Measurements from ENCODE around the gene RREB1.

RREB1 gene, protein sequence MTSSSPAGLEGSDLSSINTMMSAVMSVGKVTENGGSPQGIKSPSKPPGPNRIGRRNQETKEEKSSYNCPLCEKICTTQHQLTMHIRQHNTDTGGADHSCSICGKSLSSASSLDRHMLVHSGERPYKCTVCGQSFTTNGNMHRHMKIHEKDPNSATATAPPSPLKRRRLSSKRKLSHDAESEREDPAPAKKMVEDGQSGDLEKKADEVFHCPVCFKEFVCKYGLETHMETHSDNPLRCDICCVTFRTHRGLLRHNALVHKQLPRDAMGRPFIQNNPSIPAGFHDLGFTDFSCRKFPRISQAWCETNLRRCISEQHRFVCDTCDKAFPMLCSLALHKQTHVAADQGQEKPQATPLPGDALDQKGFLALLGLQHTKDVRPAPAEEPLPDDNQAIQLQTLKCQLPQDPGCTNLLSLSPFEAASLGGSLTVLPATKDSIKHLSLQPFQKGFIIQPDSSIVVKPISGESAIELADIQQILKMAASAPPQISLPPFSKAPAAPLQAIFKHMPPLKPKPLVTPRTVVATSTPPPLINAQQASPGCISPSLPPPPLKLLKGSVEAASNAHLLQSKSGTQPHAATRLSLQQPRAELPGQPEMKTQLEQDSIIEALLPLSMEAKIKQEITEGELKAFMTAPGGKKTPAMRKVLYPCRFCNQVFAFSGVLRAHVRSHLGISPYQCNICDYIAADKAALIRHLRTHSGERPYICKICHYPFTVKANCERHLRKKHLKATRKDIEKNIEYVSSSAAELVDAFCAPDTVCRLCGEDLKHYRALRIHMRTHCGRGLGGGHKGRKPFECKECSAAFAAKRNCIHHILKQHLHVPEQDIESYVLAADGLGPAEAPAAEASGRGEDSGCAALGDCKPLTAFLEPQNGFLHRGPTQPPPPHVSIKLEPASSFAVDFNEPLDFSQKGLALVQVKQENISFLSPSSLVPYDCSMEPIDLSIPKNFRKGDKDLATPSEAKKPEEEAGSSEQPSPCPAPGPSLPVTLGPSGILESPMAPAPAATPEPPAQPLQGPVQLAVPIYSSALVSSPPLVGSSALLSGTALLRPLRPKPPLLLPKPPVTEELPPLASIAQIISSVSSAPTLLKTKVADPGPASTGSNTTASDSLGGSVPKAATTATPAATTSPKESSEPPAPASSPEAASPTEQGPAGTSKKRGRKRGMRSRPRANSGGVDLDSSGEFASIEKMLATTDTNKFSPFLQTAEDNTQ (N-terminal part only)

DNA sequence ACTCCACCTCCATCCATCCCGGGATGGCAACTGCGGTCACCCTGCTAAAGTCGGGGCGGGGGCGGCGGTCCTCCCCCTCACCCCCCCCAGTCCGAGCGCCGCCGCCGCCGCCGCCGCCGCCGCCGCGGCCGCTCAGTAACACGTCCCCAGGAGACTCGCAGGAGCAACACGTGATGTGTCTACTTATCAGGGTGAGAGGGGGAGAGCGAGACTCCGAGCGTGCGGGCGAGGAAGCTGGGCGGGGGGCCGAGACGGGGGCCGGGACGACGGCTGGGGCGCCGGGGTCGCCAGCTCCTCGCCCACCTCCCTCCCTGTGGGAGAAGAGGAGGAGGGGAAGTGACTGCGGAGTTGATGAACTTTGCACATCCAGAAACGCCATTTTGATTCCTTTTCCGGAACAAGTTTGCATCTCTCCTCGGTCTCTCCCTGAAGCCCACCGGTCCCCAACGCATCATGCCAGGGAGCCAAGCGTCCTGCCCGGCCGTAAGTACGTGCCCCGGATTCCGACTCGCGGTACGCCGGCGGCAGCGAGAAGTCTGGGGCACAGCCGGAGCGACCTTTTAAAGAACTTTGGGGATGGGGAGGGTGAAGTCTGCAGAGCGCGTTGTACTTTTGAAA, at the start of gene RREB1:
RREB1 (plus strand) TSS at position 384 of the 618 bp plus-strand sequence. CDS start 73,951 bp downstream, outside the sequence.
- DNase-seq, result peak; percentile 49

DNA sequence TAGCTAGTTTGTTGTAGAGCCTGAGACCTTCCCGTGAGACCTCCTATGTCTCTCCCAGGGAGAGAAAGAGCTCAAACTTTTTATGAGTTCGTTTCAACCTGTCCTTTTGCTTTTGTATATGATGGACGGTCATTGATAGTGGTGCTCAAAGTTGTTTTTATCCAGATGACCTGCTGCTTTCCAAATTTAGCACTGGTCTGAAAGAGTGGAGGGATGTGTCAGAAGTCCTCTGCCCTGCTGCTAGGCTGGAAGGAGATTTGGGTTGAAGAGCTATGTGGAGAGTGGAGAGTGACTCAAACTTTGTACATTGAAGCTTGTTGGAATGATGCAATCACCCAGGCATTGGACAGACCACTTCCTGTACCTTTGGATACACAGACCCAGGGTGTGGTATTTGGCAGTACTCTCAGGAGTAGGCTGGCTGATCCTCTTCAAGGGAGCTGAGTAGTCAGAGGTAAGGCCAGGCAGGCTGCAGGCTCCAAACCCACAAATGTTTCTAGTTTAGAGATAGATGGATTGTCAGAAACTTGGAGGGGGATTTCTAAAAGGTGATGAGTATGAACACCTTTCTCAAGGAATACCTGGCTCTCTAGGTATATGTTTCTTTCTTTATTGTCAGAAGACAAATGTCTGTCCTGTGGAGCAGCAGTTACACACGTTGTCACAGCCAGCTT, 49.4 kb upstream of the RREB1 start:
- no peak for DNase-seq

- no peak for DNase-seq
These were observed 46.8 kb upstream of the RREB1 start for GRCh38 chr6:7060769-7061516.

- DNase-seq, result no peak
These were observed 45.2 kb upstream of the RREB1 start for GRCh38 chr6:7062451-7063162.

GRCh38 chr6:7067305-7067704, 40.5 kb upstream of the RREB1 start:
- no peak for DNase-seq

DNA sequence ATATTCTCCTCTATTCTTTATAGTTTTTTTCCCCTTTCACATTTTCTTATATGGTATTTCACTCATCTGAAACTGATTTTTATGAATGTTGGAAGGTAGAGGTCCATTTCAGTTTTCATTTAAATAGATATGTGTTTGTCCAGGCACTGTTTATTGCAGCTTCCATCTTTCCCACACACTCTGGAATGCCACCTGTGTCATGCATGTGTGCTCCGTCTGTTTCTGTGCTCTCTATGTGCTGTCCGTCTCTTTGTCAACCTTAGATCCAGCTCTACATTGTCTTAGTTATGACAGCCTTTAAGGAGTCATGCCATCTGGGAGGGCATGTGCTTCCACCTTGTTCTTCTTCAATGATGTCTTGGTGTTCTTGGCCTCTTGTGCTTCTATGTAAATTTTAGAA, 36.4 kb upstream of the RREB1 start:
- no peak for DNase-seq

DNA sequence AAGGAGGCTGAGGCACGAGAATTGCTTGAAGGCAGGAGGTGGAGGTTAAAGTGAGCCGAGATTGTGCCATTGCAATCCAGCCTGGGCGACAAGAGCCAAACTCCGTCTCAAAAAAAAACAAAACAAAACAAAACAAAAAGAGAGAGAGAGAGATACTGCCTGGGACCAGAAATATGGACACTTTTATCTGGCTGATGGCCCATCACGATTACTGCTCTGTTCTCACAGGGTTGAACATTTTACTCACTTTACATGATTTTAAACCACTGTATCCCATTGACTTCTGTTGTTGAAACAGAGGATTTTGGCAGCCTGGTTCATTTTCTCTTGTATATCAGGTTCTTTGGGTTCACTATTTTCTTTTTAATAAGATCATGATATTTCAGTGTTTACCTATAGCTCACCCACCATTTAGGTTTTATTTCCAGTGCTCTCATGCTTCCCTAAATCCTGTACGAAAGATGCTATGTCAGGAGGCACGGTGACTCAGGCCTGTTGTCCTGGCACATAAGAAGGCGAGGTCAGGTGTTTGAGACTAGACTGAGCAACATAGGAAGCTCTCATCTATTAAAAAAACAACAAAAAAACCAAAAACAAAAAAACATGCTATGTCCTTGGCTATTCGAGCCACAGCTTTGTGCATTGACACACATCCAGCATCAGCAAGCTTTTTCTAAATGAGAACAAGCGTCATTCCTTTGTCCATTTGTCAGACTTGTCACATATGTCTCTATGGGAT, 34.5 kb upstream of the RREB1 start:
- no peak for DNase-seq

DNA sequence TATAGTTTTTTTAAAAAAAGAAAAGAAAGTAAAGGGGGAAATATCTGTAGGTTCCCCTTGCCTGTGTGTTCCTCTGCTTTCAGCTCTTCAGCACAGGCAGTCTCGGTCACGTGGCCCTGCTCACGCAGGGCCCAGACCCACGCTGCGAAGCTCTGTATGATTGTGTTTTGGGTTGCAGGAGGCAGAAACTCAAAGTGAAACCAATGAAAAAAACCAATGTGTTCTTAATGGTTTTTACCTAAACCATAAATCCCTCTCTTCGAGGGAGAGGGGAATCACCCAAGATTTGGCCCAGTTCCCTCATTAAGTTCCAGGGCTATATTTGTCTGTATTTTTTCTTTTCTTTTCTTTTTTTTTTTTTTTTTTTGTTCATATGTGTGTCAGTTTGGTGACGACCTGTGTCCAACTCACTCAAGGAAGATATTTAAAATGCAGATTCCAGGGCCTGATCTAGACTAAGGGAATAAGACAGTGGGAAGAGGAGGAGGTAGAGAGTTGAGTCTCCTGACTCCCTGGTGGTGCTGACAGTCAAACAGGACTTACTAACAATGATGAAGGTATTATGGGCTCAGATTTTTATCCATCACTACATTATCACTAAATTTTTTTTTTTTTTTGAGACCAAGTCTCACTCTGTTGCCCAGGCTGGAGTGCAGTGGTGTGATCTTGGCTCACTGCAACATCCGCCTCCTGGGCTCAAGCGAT, 33.8 kb upstream of the RREB1 start:
- peak; percentile 14 for DNase-seq

- DNase-seq, result no peak
These were observed 32.9 kb upstream of the RREB1 start for GRCh38 chr6:7074870-7075269.

DNA sequence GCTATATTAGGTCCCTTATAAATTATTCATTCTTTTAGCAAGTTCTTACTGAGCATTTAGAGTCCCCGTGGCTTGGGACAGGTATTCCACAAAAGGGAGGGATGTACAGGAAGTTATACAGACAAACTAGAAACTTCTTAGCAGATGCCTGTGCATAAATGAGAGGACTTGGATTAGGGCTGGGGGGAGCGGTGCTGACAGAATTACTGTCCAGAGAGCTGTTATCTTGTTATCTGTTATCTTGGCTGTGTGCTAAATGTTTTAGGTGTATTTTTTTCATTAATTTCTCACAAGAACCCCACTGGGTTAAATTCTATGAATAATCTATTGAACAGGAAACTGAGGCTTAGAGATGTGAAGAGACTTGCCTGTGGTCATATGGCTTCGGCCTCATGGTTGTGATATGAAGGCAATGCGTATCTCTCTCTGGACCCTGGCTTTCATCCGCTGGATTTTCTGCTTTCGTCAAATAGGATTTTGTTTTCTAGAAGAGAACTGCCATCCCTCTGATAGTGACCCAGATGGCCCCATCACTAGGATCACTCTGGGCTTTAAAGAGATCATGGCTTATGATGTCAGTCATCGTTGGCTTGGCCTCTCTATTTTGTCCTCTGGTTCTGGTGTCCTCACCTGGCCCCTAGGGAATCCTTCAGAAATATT, 32.3 kb upstream of the RREB1 start:
- DNase-seq, result no peak

- no peak for DNase-seq
These were observed 29.9 kb upstream of the RREB1 start for GRCh38 chr6:7077856-7078255.

- no peak for DNase-seq
These were observed 28.9 kb upstream of the RREB1 start for GRCh38 chr6:7078856-7079255.

DNA sequence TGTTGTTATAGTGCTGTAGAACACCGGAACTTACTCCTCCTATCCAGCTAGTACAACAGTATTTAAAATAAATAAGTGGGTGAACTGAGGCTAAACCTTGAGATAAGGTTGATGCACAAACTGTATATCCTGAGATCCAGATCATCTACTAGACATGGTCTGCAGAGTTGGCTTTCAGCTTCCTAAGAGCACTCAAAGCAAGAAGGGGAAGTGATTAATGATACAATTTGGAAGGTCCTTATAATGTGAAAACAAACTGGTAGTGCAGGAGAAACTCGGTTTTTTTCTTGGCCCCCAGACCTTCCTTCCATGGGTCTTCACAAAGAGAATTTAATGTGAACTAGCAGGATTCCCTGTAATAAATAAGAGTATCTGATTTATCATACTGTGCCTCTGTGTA, 27.4 kb upstream of the RREB1 start:
- DNase-seq, result no peak

GRCh38 chr6:7085911-7086310, 21.9 kb upstream of the RREB1 start:
- DNase-seq, result no peak

- no peak for DNase-seq
These were observed 21.3 kb upstream of the RREB1 start for GRCh38 chr6:7086488-7086887.

GRCh38 chr6:7087066-7087465, 20.7 kb upstream of the RREB1 start:
- no peak for DNase-seq

DNA sequence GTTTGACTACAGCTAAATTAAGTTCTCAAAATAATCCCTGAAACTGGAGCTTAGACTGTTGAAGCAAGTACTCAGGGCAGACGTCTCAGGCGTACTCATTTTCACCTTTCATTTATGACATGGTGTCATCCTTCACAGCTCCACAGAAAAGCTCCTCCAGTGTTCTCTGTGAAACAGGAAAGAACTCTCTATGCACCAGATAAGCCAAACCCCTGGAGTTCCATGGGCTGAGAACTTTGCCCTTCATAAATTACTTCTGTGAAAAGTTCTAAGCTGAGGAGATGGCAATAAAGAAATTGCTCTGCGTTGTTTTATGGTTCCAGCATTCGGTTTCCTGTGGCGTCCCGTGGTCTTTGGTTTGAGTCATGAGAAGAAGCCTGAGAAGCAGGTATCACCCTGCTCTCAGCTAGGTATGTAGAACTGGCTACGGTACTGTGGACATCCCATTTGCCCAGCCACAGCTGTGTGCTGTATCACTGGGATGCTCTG, 20.2 kb upstream of the RREB1 start:
- peak; percentile 33 for DNase-seq

- no peak for DNase-seq
These were observed 19.6 kb upstream of the RREB1 start for GRCh38 chr6:7088076-7088742.

All from activated gamma-delta T cell treated with Interleukin-2 at 50 U/mL for 16 hours (primary cell).